Dermis lymphatic vessel endothelial cell (primary cell): ENCODE results near the gene SPATA32. TPM values are rescaled to one million over a fixed set of nuclear protein-coding genes. Genes with fewer than 3 reads are reported as not detected.

Source experiments
- total RNA-seq: library from RNA; depleted of rRNA; stranded (reverse); fragments of >200 nt; gene quantifications from 2 replicates; pipeline ENCODE4 v1.2.1, GENCODE V29; 2014

Gene SPATA32, protein sequence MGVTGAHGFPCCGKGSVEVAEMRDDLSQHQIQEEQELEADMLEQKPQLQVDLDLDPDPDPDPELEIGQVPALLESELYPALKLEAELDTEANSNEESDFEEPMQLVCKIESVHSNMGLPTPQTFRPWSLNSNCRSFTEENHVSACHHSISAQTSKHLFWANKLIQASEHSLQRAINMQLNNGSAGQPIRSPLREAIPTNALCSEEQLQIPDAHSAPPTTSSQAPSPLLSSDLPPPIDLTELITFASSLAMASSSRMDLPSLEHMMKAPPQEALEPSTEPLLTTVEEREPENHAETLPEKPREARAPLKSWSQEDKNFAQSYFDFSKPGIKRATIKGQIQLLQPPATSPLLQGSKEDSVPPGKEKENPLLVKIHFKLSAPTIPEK
- total RNA-seq = under 0.01 TPM in 1 of 2 replicates, not detected in the other

DNA sequence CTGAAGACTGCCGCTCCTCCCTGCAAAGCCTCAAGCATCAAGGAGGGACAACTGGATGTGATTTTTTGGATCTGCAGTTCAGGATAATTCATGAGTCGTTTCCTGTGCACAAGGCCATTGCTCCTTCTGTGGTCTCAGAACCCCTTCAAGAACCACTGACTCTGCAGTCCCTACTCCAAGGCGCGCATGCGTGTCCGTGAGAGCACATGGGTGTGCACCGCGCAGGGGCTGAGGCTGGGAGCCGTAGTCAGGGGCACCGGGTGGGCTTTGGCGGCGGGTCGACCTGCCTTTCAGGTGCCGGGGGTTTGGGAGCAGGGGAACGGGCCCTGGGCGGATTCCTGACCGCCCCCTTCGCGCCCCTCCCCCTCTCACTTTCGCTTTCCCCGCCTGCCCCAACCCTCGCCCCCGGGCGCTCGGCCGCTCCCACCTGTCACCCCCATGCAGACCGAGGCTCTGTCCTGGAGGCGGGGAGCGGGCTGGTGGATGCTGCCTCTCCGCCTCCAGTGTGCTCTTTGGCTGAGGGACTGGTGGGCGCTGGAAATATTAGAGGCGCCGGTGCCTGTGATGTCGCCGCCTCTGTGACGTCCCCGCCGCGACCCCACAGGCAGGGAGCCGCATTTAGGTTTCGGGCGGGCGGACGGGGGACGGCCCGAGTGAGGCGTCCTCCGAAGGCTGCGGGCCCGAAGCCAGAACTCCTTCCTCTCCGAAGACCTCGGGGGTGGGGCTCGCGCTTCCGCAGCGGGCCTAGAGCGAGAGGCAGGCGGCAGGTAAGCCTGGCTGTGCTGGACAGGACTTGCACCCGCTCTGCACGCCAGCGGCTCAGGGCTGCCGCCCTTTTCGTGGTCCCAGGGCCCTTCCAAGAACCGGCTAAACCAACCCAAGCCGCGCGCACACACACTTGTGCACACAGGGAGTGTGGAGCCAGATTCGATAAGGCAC lies at the start of gene SPATA32:
TSS of gene SPATA32 (minus strand) at position 518 of the 939 bp plus-strand sequence. CDS start at position 440, 78 bp downstream.

DNA sequence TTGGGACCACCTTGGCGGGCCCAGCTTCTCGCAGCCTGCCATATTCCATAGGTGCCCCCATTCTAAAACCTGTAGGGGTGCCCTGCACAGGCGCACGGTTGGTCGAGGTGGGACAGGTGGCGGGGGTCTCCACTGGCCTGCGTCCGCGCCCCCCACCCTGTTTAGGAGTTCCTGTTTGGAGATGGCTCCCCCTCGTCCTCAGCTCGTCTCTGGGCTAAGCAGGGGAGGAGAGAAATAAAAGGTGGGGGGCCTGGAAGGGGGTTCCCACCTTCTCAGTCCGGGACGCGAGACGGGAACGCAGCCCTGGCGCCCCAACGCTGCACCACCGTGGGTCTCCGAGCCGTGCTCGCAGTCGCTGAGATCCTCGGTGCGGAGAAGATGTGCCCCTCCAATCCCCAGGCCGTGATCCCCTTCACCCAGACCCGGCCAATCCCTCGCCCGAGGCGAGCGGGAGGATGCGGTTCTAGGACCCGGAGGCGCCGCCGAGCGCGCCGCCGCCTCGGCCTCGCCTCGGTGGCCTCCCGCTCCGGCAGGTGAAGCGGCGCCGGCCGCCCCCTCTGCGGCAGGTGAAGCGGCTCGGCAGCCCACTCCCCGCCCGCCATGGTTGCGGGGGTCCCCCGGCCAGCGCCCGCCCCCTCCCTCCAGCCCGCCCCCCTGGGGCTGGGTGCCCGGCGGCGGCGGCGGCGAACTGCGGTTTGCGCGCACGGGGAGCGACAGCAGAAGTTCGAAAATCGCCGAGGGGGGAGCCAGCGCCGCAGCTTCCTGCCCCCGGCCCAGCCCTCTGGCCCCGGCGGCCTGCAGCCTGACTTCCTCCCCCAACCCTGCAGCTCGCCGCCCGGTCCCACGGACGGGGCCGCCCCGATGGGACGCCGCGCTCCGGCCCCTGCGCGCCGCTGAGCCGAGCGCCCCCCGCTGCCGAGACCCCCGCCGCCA lies 40.5 kb downstream of the SPATA32 start, which contains the start of gene FMNL1:
TSS of gene FMNL1 (plus strand) at position 805 of the 933 bp plus-strand sequence. CDS start 240 bp downstream, outside the sequence.

Other genes with a start within 250 kb of the SPATA32 start
- 18.6 and 26.2 TPM in 2 replicates for gene DCAKD, start 210.5 kb downstream of the SPATA32 start, total RNA-seq
- 43.7 and 60.3 TPM in 2 replicates for gene NMT1, start 200.8 kb downstream of the SPATA32 start, total RNA-seq
- gene PLCD3, start 129.6 kb downstream of the SPATA32 start, total RNA-seq = 5.5 and 9.0 TPM in 2 replicates
- 2.8 and 4.2 TPM in 2 replicates for gene ACBD4, start 126.4 kb downstream of the SPATA32 start, total RNA-seq
- 5.2 and 5.8 TPM in 2 replicates for gene HEXIM1, start 113.6 kb downstream of the SPATA32 start, total RNA-seq
- gene HEXIM2, start 100.2 kb downstream of the SPATA32 start, total RNA-seq = 3.3 and 3.9 TPM in 2 replicates
- gene FMNL1, start 40.2 kb downstream of the SPATA32 start, total RNA-seq = 0.98 and 2.1 TPM in 2 replicates
- 1.6 and 1.7 TPM in 2 replicates for gene MAP3K14, start 54.9 kb upstream of the SPATA32 start, total RNA-seq
- 24.1 and 31.4 TPM in 2 replicates for gene ARHGAP27, start 170.8 kb upstream of the SPATA32 start, total RNA-seq
- 16.2 and 20.0 TPM in 2 replicates for gene PLEKHM1, start 228.6 kb upstream of the SPATA32 start, total RNA-seq